HG03457 (cell line): ENCODE data around the gene ASIC2.

Experiments used
- ATAC-seq: cut with Tn5 transposase; IDR thresholded peaks from one replicate; pipeline ENCODE4 v1.9.1; 2021; ENCODE audit warnings: moderate number of reproducible peaks; ENCODE audit not compliant: unreplicated experiment

ASIC2 gene

GRCh38 chr17:33207231-33207630 lies 85.9 kb downstream of the ASIC2 start:
- no peak for ATAC-seq

GRCh38 chr17:33205552-33205951 lies 87.5 kb downstream of the ASIC2 start:
- no peak for ATAC-seq

- no peak for ATAC-seq
Observed at GRCh38 chr17:33204701-33205100, 88.4 kb downstream of the ASIC2 start.

- ATAC-seq = no peak
Observed at GRCh38 chr17:33204156-33204555, 88.9 kb downstream of the ASIC2 start.

GRCh38 chr17:33202796-33203495 lies 90.1 kb downstream of the ASIC2 start:
- no peak for ATAC-seq

GRCh38 chr17:33202021-33202420 lies 91.1 kb downstream of the ASIC2 start:
- no peak for ATAC-seq

GRCh38 chr17:33201283-33201682 lies 91.8 kb downstream of the ASIC2 start:
- no peak for ATAC-seq

- no peak for ATAC-seq
Observed at GRCh38 chr17:33200587-33200986, 92.5 kb downstream of the ASIC2 start.

- ATAC-seq = no peak
Observed at GRCh38 chr17:33199571-33200510, 93.3 kb downstream of the ASIC2 start.

- ATAC-seq = no peak
Observed at GRCh38 chr17:33198954-33199353, 94.1 kb downstream of the ASIC2 start.

- ATAC-seq = no peak
Observed at GRCh38 chr17:33197342-33197741, 95.8 kb downstream of the ASIC2 start.

- ATAC-seq = no peak
Observed at GRCh38 chr17:33196883-33197282, 96.2 kb downstream of the ASIC2 start.

GRCh38 chr17:33192951-33193911 lies 99.9 kb downstream of the ASIC2 start:
- ATAC-seq = no peak

- ATAC-seq = no peak
Observed at GRCh38 chr17:33183487-33184026, 109.5 kb downstream of the ASIC2 start.

- no peak for ATAC-seq
Observed at GRCh38 chr17:33179151-33179550, 113.9 kb downstream of the ASIC2 start.

GRCh38 chr17:33178681-33179080 lies 114.4 kb downstream of the ASIC2 start:
- no peak for ATAC-seq

GRCh38 chr17:33175562-33175961 lies 117.5 kb downstream of the ASIC2 start:
- no peak for ATAC-seq

- ATAC-seq = no peak
Observed at GRCh38 chr17:33171931-33172330, 121.2 kb downstream of the ASIC2 start.

- ATAC-seq = no peak
Observed at GRCh38 chr17:33169580-33170285, 123.4 kb downstream of the ASIC2 start.

GRCh38 chr17:33167736-33168135 lies 125.4 kb downstream of the ASIC2 start:
- no peak for ATAC-seq
